Skin epidermis (tissue), 12 donors: ENCODE results near the gene TBC1D22A.

Experiments used
- H3K27ac ChIP-seq, 21 experiments: fragments of 200-600 bp; sonication (generic) in 11 of 21; one replicate each; pipeline ENCODE4 v1.5.0; 2020; ENCODE audit warnings: mild to moderate bottlenecking in 3 of 21, inconsistent platforms in 2 of 21, moderate library complexity in 2 of 21
- H3K4me3 ChIP-seq, 7 experiments: fragments of 200-600 bp; sonication (generic) in 2 of 7; one replicate each; pipeline ENCODE4 v1.5.0; 2020; ENCODE audit warnings: inconsistent platforms in 2 of 7, mild to moderate bottlenecking in 2 of 7, moderate library complexity in 1 of 7

The TBC1D22A gene

DNA sequence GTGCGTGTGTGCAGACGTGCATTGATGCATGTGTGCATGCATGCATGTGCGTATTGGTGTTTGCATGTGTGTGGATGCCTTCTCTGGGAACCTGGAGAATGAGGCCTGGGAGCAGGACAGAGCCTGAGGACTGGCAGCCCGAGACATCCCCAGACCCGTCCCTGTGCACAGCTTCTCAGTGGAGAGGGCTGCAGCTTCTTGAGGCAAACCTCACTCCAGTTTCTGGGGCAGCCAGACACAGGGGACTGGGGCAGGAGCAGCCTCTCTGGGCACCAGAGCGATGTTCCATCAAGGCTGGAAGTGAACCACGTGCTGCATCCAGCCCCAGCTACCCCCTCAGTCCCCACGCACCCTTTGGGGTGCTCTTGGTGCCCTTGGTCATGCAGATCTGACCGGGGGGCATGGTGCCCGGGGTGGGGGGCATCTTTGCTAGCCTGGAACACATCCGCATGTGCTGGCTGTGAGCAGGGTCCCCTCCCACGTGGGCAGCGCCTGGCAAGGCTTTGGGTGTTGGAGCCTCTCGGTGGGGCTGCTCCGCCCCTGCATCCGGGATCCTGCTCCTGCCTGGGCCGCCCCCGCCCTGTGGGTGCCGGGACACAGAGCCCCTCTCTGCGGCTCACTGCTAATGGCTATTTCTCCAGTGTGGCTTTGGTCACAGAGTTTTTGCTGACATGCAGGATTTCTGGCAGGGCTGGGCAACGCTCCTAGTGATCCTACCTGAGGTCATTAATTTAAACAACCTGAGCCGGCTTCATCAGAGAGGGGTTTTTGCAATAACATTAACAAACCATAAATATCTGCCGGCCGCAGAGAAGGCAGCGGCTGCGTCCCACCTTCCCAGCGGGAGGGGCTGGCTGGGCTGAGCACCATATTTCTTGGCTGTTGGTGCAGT, 434.7 kb downstream of the TBC1D22A start:
- Histone ChIP-seq H3K4me3 (no peak overlapping the region), H3K27ac (no peak overlapping the region)

DNA sequence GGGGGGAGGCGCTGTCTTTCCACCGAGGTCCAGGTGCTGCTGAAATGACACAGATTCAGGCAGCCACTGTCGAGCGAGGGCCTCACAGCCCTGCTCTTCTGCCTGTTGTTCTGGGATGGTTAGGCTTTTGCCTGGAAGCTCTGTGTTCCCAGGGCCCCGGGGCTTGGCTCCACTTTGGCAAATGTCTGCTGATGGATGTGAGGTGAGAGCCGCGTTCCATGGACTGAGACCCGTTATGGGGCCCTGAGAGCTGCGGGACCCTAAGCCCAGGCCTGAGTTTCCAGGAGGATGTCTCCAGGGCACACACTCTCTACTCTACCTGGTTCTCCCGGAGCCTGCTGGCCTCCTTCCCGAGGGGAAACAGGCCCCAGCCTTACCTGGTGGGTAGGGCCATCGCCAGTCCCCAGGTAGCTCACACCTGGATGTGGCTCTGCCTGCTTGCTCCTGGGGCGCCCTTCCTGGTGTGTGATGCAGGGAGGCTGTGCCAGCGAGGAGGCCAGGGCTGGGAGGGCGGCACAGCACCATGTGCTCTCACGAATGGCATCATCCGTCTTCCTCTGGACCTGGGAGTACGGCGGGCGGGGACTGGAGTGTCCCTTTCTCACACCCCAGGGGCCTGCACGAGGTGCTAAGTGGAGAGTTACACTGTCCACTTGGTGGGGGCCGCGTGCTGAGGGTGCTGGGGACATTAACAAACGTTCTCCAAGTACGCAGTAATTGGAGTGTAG, 435.5 kb downstream of the TBC1D22A start:
- no peak overlapping the region for H3K27ac ChIP-seq
- H3K4me3 ChIP-seq, result no peak overlapping the region

DNA sequence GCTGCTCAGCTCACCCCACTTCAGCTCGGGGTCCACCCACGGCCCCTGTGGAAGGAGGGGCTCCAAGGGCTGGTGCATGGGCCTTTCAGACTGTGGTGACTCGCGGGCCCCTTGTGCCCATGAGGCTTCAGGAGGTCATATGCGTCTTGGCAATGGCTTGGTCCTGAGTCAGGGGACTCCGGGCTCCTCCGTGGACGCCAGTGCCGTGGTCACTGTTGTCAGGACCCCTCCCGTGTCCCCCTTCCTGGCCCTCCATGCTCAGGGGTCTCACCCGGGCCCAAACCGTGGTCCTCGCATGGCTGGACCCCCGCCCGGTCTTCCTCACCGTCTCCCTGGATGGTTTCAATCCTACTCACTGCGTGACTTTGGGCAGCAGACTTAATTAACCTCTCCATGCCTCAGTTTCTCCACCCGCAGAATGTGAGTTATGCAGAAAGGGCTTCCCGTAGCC, 436.4 kb downstream of the TBC1D22A start:
- Histone ChIP-seq H3K4me3 (no peak overlapping the region), H3K27ac (no peak overlapping the region)

DNA sequence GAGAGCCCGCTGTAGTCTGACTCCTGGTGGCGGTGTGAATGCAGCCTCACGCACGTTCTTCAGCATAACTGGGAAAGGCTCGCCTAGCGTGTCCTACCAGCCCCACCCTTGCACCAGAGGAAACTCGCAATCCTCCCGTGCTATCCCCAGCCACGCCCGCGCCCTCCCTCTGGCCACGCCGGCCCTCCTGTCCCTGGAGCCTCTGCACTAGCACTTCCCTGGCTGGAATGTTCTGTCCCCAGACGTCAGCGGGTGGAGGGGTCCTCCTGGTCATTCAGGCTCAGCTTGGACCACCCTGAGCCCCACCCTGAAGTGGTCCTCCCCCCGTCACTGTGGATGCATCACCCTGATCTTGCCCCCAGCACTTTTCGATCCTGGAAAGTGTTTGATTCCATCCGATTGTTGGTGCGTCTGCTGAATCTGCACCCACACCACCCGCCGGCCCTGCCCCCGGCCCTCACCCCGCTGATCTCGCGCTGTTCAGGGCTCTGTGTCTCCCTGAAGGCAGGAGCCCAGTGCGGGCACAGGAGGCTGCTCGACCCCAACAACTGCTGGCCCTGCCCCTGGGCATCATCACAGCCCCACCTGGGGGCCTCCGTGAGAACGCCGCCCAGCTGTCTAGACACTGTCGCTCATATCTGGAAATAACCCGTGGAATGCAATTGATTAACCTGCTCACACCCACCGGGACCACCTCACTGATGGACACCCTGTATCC, 437.0 kb downstream of the TBC1D22A start:
- H3K27ac ChIP-seq, result no peak overlapping the region
- no peak overlapping the region for H3K4me3 ChIP-seq

DNA sequence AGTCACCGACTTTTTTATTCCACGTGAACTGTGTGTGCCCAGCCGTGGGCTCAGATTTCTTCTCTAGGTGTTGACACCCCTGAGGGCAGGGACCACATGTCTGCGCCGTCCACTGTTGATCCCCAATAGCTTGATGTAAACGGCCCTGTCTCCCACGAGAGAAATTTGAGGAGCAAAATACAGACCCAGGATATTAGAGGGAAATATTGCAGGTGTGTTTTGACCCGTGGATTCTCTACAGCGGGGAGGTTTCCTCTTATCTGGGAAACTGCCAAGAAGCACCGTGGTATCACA, 437.5 kb downstream of the TBC1D22A start:
- no peak overlapping the region for H3K27ac ChIP-seq

GRCh38 chr22:47200273-47201051, 438.0 kb downstream of the TBC1D22A start:
- Histone ChIP-seq H3K27ac (no peak overlapping the region), H3K4me3 (no peak overlapping the region)

More for the DNA sequence above, 437.5 kb downstream of the TBC1D22A start:
- no peak overlapping the region for H3K4me3 ChIP-seq

DNA sequence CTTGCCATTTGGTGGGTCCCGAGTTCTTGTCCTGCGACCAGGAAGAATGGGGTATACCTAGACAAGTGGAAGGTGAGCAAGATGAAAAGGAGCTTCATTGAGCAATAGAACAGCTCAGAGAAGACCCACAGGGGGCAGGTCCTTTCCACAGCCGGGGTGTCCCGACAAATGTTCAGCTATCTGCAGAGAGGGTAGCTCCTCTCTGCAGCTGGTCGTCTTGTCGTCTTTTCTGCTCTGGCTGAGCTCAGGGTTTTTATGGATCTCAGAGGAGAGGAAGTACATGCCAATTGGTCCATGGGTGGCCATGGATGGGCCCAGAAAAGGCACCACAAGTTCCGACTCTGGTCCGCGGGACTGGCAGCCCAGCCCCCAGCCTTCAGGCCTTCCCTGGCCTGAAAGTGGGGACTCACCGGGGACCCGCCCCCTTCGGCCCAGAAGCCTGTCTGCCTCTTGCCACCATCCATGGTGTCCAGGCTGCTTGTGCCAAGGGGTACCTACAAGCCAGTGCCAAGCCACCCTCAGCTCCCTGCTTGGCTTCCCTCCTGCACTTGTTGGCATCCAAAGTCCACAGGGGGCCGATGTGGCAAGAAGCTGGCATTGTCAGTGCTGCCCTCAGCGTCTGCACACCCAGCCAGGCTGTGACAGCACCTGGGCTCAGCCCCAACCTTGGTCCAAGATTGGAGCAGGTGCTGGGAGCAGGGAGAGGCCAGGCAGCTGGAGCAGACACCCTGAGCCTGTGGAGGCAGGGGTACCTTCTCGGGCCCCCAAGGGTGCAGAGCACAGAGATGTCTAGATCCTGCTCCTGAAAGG, 438.9 kb downstream of the TBC1D22A start:
- Histone ChIP-seq H3K4me3 (no peak overlapping the region), H3K27ac (no peak overlapping the region)

- H3K4me3 ChIP-seq, result no peak overlapping the region
- H3K27ac ChIP-seq, result no peak overlapping the region
These were observed 439.8 kb downstream of the TBC1D22A start for GRCh38 chr22:47201996-47202818.

GRCh38 chr22:47202819-47203553, 440.5 kb downstream of the TBC1D22A start:
- Histone ChIP-seq H3K4me3 (no peak overlapping the region), H3K27ac (no peak overlapping the region)

- Histone ChIP-seq H3K4me3 (no peak overlapping the region), H3K27ac (no peak overlapping the region)
These were observed 441.1 kb downstream of the TBC1D22A start for GRCh38 chr22:47203554-47203991.

DNA sequence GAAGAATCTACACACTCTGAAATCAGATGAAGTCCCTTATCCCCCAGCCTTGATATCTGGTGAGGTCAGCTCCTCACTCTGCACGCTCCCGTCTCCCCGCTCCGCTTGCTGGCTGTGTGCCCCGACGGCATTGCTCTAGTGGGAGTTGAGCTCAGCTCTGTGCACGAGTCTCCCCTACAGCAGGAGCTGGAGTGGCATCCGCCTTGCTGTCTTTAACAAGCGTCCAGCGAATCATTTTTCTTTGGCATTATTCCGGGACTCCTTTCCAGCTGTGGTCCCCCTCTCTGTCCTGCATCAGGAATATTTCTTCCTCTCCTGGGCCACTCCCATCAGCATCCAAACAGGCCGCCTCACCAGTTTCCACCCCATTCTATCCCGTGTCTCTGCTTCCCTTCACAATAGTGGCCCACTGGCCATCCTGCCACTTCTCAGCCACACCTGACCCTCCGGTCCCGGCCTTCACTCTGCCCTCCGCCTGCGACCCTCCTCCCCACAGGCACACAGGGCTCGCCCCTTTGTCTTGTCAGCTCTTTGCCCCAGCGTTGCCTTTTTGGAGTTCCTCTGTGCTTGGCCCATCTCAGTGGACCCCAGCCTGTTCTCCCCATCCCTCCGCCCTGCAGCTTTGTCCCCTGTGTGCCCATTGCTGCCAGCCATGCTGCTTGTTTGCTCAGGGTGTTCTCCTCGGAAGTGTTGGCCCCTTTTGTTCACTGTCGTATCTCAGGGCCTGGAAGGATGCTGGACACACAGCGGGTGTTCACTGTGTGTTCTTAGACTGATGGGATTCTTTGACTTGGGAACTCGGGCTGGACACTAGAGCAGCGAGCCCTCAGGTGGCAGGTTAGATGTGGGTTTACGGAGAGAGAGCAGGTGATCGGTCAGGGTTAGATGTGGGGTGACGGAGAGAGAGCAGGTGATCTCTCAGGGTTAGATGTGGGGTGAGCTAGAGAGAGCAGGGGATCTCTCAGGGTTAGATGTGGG, 441.8 kb downstream of the TBC1D22A start:
- H3K27ac ChIP-seq, result no peak overlapping the region
- H3K4me3 ChIP-seq, result no peak overlapping the region

- H3K4me3 ChIP-seq, result no peak overlapping the region
- H3K27ac ChIP-seq, result no peak overlapping the region
These were observed 442.6 kb downstream of the TBC1D22A start for GRCh38 chr22:47205081-47205491.

DNA sequence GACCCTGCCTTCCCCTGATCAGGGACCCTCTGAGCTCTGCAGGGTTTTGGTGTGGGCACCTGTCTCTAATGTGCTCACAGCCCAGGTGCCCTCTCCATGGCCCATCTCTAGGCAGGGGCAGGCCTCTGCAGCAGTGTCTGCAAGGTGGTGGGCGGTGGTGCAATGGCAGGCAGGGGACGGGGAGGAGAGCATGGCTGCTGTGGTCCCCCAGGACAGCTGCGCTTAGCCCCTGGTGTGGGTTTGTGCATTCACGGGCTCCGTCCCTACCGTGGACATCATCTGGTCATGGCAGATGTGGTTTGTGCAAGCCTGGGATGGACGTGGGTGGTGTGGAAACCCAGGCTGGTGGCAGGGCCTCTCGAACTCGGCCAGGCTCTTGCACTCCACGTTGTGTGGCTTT, 443.1 kb downstream of the TBC1D22A start:
- H3K4me3 ChIP-seq, result no peak overlapping the region

GRCh38 chr22:47206164-47206563, 443.7 kb downstream of the TBC1D22A start:
- no peak overlapping the region for H3K4me3 ChIP-seq

More for the DNA sequence above, 443.1 kb downstream of the TBC1D22A start:
- no peak overlapping the region for H3K27ac ChIP-seq

GRCh38 chr22:47206666-47207218, 444.3 kb downstream of the TBC1D22A start:
- H3K4me3 ChIP-seq, result no peak overlapping the region
- H3K27ac ChIP-seq, result no peak overlapping the region

More at GRCh38 chr22:47206164-47206563, 443.7 kb downstream of the TBC1D22A start:
- H3K27ac ChIP-seq, result no peak overlapping the region

- Histone ChIP-seq H3K27ac (no peak overlapping the region), H3K4me3 (no peak overlapping the region)
These were observed 444.9 kb downstream of the TBC1D22A start for GRCh38 chr22:47207387-47207786.
